PC-9 (cell line): ENCODE data around the gene HSP90AB1. TPM values are rescaled to one million over a fixed set of nuclear protein-coding genes. Genes with fewer than 3 reads are reported as not detected.

Experiments used
- BruUV-seq: library from RNA; stranded (reverse); fragments of 400-500 nt; replicated peaks from 2 replicates; lab custom pipeline; 2021; lab: Mats Ljungman, UMichigan
- CTCF ChIA-PET: fragments of 300-600 bp; sonication (Branson Sonifier 250); formaldehyde crosslinking; loops from one replicate; lab custom pipeline; 2022; ENCODE audit warnings: antibody characterized with exemption; lab: Charles Lee
- POLR2A ChIA-PET: fragments of 300-600 bp; sonication (Branson Sonifier 250); formaldehyde crosslinking; loops from one replicate; lab custom pipeline; 2022; ENCODE audit warnings: antibody characterized with exemption; ENCODE audit not compliant: unreplicated experiment; lab: Charles Lee
- DNase-seq, 2 experiments: peaks; one replicate each; pipeline versions ENCODE4 v3.0.0 to v3.0.0-alpha.2; 2015 to 2022; ENCODE audit warnings: mixed read lengths in 1 of 2
- H2AFZ ChIP-seq: fragments of 200-600 bp; sonication (generic); 2 replicates; pipeline ENCODE4 v1.8.1; 2017; ENCODE audit warnings: antibody characterized with exemption
- H3F3A ChIP-seq: fragments of 200-600 bp; sonication (generic); 2 replicates; pipeline ENCODE4 v1.8.1; 2017; ENCODE audit warnings: antibody characterized with exemption, mild to moderate bottlenecking, low read depth; ENCODE audit not compliant: insufficient read depth
- H3K27ac ChIP-seq: fragments of 200-600 bp; sonication (generic); 2 replicates; pipeline ENCODE4 v1.6.1; 2016; ENCODE audit warnings: mixed run types
- H3K27me3 ChIP-seq: fragments of 200-600 bp; sonication (generic); 2 replicates; pipeline ENCODE4 v1.6.1; 2016; ENCODE audit warnings: low read depth, mixed run types; ENCODE audit not compliant: insufficient read depth
- H3K36me3 ChIP-seq: fragments of 200-600 bp; sonication (generic); 2 replicates; pipeline ENCODE4 v1.6.1; 2016; ENCODE audit warnings: low read depth, mixed run types
- H3K4me1 ChIP-seq: fragments of 200-600 bp; sonication (generic); replicated peaks from 2 replicates; pipeline ENCODE4 v1.6.1; 2016; ENCODE audit warnings: mixed run types; ENCODE audit not compliant: insufficient read depth
- H3K4me2 ChIP-seq: fragments of 200-600 bp; sonication (generic); 2 replicates; pipeline ENCODE4 v1.6.1; 2017; ENCODE audit warnings: mixed run types
- H3K4me3 ChIP-seq: fragments of 200-600 bp; sonication (generic); 2 replicates; pipeline ENCODE4 v1.6.1; 2016; ENCODE audit warnings: mixed run types
- H3K79me2 ChIP-seq: fragments of 200-600 bp; sonication (generic); 2 replicates; pipeline ENCODE4 v1.6.1; 2017; ENCODE audit warnings: low read depth, mixed run types
- H3K9me2 ChIP-seq: fragments of 200-600 bp; sonication (generic); 2 replicates; pipeline ENCODE4 v1.8.1; 2017; ENCODE audit warnings: mild to moderate bottlenecking; ENCODE audit not compliant: insufficient read depth
- H3K9me3 ChIP-seq: fragments of 200-600 bp; sonication (generic); 2 replicates; pipeline ENCODE4 v1.8.1; 2016; ENCODE audit warnings: low read depth; ENCODE audit not compliant: insufficient read depth
- H4K20me1 ChIP-seq: fragments of 200-600 bp; sonication (generic); 2 replicates; pipeline ENCODE4 v1.8.1; 2017; ENCODE audit not compliant: insufficient read depth
- CTCF ChIP-seq: fragments of 200-600 bp; sonication (generic); conservative IDR thresholded peaks from 2 replicates; pipeline ENCODE4 v1.6.1; 2017; ENCODE audit warnings: mixed run types, antibody characterized with exemption, mild to moderate bottlenecking, moderate library complexity
- EZH2 ChIP-seq: fragments of 200-600 bp; sonication (generic); IDR thresholded peaks from 2 replicates; pipeline ENCODE4 v1.8.0; 2017; ENCODE audit warnings: antibody characterized with exemption, low read depth
- intact Hi-C: fragments of 100-400 bp; cut with micrococcal nuclease; formaldehyde crosslinking; loops from one replicate; pipeline ENCODE4 v1.10.0; 2022; ENCODE audit not compliant: unreplicated experiment
- total RNA-seq: library from RNA; stranded (reverse); gene quantifications from 2 replicates; pipeline ENCODE4 v1.2.3, GENCODE V29; 2021

The HSP90AB1 gene
- total RNA-seq, 1 experiment from 2014 or later: 1,136 TPM

GRCh38 chr6:44270526-44271405 is 23.9 kb downstream of the HSP90AB1 start:
- H3K4me1 ChIP-seq: no peaks in the 10 kb centered on the region
- no peaks in the 10 kb centered on the region for H4K20me1 ChIP-seq
- ChIA-PET CTCF (no interaction called here), POLR2A (no interaction called here)
- no peaks in the 10 kb centered on the region for H3K36me3 ChIP-seq
- intact Hi-C loops: no loop called here
- TF ChIP-seq CTCF (no peak), EZH2 (no peak)
- no peaks in the 10 kb centered on the region for H3K79me2 ChIP-seq
- H3K27me3 ChIP-seq: no peaks in the 10 kb centered on the region; the same call in 1 of the 2 replicates
- H3K9me3 ChIP-seq: no peaks in the 10 kb centered on the region
- no peak overlapping the region for H2AFZ ChIP-seq
- H3K27ac ChIP-seq: no peak overlapping the region
- H3K4me3 ChIP-seq: no peak overlapping the region
- peaks cover 16% of the 10 kb centered on the region; the same call in 1 of the 2 replicates for H3F3A ChIP-seq
- no TSS peak for BruUV-seq
- H3K4me2 ChIP-seq: no peak overlapping the region
- no peak for DNase-seq
- no peaks in the 10 kb centered on the region for H3K9me2 ChIP-seq

GRCh38 chr6:44271406-44271723 is 24.5 kb downstream of the HSP90AB1 start:
- Histone ChIP-seq H3K4me1 (no peaks in the 10 kb centered on the region), H3K4me2 (no peak overlapping the region), H4K20me1 (no peaks in the 10 kb centered on the region), H3K4me3 (no peak overlapping the region), H3K36me3 (no peaks in the 10 kb centered on the region), H3K79me2 (no peaks in the 10 kb centered on the region), H3F3A (peaks cover 12% of the 10 kb centered on the region; the same call in 1 of the 2 replicates), H2AFZ (no peak overlapping the region), H3K9me2 (no peaks in the 10 kb centered on the region), H3K27ac (no peak overlapping the region), H3K27me3 (no peaks in the 10 kb centered on the region; the same call in 1 of the 2 replicates), H3K9me3 (no peaks in the 10 kb centered on the region)
- no TSS peak for BruUV-seq
- ChIA-PET POLR2A (no interaction called here), CTCF (no interaction called here)
- intact Hi-C loops: no loop called here
- no peak for DNase-seq
- TF ChIP-seq CTCF (no peak), EZH2 (no peak)

GRCh38 chr6:44271914-44272313 is 25.0 kb downstream of the HSP90AB1 start:
- Histone ChIP-seq H4K20me1 (no peaks in the 10 kb centered on the region), H3K4me1 (no peaks in the 10 kb centered on the region), H3K4me2 (no peak overlapping the region), H3K79me2 (no peaks in the 10 kb centered on the region), H2AFZ (no peak overlapping the region), H3K4me3 (no peak overlapping the region), H3K9me3 (no peaks in the 10 kb centered on the region), H3K27ac (no peak overlapping the region), H3K9me2 (no peaks in the 10 kb centered on the region), H3F3A (peaks cover 12% of the 10 kb centered on the region; the same call in 1 of the 2 replicates), H3K36me3 (no peaks in the 10 kb centered on the region), H3K27me3 (no peaks in the 10 kb centered on the region; the same call in 1 of the 2 replicates)
- BruUV-seq: no TSS peak
- TF ChIP-seq CTCF: no peak
- no peak for TF ChIP-seq EZH2
- ChIA-PET CTCF (no interaction called here), POLR2A (no interaction called here)
- no peak for DNase-seq
- intact Hi-C loops: no loop called here
